GM19035 (cell line): Measurements from ENCODE around the gene SMAP1.

Experiments
- ATAC-seq: cut with Tn5 transposase; IDR thresholded peaks from one replicate; pipeline ENCODE4 v1.9.1; 2021; ENCODE audit not compliant: unreplicated experiment

The SMAP1 gene

DNA sequence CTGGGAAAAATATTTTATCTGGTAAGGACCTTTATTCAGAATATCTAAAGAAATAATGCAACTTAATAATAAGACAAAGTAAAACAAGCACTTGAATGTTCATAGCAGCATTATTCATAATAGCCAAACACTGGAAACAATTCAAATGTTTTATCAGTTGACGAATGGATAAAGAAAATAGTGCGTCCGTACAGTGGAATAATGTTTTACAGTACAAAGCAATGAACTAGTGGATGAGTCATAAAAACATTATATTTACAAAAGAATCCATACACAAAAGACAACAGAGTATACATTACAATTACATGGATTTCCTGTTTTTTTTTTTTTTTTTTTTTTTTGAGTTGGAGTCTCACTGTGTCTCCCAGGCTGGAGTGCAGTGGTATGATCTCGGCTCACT lies 12.7 kb downstream of the SMAP1 start:
- ATAC-seq, result no peak

DNA sequence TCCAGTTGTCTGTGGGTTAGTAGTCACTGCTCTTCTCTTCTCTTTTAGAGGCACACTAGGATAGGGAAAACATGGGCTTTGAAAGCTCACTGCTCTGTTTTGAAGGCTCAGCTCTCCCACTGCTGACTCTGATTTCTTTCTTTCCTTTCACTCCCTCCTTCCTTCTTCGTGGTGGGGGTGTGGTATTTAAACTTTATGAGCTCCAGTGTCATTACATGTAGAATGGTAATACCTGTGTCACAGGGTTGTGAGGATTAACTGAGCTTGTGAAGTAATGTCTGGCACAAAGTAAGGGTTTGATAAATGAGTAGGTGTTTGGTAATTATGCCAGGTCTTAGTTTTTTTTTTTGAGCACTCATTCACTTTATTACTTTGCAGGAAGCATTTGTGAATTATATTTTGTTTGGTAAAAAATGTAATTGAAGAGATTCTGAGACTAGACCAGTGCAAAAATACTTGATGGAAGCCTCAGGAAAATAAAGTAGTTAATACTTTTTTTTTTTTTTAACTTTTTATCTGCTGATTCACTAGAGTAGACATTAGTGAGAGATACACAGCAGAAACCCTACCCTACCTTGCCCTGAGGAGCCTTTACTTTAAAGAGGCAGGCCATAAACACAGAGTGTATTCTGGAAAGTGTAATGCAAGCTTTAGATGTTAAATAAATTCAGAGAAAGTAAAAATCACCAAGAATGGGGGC lies 17.3 kb downstream of the SMAP1 start:
- ATAC-seq, result no peak

DNA sequence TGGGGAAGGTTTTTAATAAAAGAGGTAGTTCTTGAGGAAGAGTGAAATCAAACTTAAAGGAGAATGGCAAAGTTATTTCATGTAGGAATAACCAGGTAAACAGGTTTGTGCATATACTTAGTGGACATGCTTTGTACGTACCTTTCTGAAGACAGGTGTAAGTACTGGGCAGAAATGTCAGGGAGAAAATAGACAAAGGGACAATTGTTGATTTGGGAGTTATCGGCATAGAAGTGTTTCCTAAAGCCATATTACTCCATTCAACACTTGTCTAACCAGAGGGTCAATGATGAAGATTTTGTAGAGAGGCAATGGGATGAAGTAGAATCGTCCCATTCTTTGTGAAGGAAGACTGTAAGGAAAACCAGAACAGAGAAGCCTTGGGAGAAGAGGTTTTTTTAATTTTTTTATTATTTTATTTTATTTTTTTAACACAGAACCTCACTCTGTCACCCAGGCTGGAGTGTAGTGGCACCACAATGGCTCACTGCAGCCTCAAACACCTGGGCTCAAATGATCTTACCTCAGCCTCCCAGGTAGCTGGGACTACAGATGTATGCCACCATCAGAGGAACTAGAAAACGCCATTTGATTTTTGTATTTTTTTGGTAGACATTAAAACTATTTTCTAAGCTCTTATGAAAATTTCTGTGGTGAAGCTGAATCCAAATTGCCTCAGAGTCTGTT lies 18.0 kb downstream of the SMAP1 start:
- ATAC-seq, result no peak

DNA sequence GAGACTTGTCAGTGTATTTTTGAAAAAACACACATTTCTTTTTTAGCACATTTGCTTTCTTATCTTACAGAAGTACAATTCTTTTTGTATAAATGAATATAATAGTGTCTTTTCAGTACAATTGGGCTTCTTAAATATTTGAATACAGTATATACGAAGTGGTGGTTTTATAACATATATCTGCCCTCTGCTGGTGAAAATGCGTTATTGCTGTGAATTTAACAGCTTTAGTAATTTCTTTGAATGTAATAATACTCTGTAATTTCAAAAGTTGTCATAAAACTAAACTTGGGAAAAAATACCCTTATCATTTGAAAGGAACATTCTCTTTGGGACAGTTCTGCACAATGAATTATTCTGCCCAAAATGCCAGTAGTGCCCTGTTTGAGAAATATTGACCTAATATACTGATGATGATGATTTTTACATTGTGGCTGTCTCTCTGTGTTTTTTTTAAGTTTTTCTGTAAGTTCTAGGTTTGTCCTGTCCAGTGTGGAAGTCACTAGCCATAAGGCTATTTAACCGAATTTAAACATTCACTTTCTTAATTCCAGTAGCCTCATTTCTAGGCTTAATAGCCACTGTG lies 19.0 kb downstream of the SMAP1 start:
- ATAC-seq, result peak; percentile 83

DNA sequence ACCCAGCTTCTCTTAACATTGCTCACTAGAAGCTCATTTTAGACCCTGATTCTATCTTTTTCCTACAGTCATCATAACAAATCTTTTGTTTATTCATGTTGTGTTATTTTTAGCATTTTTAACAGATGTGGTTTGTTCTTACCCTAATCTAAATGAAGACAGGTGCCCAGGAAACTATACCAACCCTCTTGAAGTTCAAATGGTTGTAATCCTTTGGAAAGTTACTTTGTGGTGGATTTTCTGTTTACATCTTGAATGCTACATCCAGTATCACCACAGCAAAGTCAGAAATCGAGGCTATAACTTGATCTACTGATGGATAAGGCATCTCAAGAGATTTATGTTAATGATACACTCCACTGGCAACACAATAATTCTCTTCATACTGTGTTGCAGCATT lies 26.2 kb downstream of the SMAP1 start:
- no peak for ATAC-seq

DNA sequence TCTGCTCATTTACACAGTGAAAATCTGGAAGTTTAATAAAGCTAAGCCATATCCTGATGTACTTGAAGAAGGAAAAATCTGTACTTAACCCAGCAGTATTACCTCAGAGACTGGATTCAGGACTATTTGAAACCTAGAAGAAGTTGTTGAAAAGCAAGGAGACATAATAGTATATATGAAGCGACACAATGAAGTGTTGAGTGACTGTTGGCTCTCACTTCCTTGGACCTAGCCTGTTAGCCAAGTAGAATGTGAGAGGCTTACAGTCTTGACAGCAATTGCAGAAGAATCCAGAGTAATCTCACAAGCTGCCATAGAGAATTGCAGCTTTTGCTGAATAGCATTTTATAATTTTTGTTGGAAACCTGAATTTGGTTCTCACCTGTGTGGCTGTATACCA lies 26.7 kb downstream of the SMAP1 start:
- no peak for ATAC-seq

DNA sequence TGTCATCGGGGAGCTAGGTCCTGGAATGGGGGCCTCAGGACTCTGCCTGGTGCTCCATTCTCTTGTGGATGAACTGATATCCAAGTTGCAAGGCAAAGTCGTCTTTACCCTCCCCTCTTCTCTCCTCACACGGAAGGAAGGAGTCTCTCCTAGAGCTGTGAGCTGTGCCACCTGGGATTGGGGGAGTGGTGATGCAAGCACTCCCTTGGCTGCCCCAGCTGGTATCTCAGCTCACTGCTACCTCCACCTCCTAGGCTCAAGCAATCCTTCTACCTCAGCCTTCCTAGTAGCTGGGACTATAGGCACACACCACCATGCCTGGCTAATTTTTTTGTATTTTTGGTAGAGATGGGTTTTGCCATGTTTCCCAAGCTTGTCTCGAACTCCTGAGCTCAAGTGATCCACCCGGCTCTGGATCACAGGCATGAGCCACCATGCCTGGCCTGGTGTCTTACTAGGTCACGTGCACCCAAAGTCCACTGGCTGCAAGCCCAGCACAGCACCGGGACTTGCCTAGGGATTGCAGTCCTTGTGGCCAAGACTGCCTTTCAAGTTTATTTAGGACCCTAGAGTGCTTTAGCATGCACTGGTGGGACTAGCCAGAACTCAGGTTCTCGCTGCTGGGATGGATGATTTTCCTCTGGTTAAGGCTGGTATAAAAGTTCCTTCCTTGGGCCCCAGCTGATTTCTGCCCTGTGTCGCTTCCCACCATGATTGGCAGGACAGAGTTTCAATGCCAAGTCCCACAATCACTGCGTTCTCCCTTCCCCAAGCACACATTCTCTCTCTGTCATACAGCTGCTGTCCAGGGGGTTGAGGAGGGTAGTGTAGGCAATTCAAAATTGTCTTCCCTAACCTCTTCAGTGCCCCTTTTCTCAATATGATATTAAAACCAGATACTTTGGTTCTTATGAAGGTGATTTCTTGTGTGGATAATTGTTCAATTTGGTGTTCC lies 33.5 kb downstream of the SMAP1 start:
- ATAC-seq, result no peak

DNA sequence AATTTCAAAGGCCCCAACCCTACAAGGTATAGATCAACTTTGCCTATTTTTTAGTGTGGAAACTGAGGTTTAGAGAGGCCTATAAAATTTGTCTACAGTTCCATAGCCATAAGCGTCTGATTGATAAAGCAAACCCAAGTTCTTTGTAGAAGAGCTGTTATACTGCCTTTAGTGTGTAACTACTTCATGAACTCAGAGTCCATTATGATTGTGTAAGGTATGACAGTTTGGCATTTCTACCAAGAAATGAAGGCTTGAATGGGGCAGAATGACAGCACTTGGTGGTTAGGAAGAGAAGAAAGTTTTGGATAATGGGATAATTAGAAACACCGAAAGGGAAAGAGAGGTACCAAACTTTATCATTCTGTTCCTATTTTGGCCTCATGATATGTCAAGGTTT lies 38.1 kb downstream of the SMAP1 start:
- ATAC-seq, result no peak

DNA sequence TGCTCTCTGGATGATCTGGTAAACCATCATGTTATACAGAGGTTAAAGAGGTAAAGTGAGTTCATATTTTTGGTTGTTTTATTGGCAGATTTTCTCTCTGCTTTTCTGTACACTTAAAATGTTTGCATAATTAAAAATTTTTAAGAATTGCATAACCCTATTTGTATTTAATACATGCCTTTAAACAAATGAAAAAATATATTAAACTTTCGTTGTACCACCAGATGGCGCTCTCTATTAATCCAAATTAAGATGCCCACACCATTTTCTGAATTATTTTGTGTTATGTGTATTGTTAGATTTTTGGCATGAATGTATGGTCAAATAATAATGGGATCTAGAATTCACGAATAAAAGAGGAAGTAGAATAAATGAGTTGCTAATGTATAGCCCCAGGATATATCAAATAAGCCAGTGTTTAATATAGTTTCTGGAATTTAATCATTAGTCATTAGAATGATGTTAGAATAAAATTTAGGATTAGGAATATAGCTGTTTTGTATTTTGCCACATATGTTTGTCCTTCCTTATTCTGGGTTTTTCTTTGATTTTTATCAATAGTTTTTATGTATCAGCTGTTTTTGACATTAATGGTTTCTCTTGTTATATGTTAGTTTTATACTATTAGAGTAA lies 38.9 kb downstream of the SMAP1 start:
- ATAC-seq, result no peak

DNA sequence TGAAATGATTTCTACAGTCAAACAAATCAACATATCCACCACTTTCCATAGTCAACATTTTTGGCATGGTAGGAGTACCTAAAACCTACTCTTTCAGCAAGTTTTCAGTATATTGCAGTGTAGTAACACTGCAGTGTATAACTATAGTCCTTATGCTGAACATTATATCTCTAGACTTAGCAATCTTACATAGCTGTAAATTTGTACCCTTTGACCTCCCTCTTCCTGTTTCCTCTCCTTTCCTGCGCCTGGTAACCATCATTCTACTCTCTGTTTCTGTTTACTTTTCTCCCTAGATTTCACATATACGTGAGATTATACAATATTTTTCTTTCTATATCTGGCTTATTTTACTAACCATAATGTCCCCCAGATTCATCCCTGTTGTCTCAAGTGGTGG lies 40.2 kb downstream of the SMAP1 start:
- no peak for ATAC-seq

DNA sequence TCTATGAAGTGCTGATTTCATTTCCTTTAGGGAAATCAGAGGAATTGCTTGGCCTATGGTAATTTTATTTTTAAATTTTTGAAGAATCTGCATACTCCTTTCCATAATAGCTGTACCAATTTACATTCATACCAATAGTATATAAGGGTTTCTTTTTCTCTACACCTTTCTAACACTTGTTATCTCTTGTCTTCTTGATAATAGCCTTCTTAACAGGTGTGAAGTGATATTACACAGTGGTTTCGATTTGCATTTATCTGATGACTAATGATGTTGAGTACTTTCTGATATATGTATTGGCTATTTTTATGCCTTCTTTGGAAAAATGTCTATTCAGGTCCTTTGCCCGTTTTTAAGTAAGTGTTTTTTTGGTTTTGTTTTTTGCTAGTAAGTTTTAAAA lies 40.8 kb downstream of the SMAP1 start:
- no peak for ATAC-seq

DNA sequence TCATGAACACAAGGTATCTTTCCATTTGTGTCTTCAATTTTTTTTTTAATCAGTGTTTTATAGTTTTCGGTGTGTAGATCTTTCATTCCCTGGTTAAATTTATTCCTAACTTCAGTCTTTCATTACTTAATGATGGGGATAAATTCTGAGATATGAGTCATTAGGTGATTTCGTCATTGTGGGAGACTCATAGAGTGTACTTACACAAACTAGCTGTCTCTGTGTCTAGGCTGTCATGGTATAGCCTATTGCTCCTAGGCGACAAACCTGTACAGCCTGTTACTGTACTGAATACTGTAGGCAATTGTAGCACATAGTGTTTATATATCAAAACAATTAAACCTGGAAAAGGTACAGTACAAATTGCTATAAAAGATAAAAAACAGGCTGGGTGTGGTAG lies 42.1 kb downstream of the SMAP1 start:
- ATAC-seq, result no peak

DNA sequence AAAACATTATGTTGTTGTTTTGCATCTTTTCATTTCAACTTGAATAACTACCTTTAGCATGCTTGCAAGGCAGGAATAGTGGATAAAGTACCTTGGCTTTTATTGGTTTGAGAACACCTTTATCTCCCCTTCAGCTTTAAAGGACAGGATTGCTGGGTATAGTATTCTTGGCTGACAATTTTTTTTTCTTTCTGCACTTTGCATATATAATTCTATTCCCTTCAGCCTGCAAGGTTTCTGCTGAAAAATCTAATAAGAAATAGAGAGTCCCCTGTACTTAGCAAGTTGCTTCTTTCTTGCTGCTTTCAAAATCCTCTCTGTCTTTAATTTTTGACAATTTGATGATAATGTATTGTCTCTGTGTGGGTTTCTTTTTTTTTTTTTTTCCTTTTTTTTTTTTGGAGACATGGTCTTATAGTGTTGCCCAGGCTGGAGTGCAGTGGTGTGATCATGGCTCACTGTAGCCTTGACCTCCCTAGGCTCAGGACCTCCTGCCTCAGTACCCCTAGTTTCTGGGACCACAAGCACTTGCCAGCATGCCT lies 47.1 kb downstream of the SMAP1 start:
- no peak for ATAC-seq

DNA sequence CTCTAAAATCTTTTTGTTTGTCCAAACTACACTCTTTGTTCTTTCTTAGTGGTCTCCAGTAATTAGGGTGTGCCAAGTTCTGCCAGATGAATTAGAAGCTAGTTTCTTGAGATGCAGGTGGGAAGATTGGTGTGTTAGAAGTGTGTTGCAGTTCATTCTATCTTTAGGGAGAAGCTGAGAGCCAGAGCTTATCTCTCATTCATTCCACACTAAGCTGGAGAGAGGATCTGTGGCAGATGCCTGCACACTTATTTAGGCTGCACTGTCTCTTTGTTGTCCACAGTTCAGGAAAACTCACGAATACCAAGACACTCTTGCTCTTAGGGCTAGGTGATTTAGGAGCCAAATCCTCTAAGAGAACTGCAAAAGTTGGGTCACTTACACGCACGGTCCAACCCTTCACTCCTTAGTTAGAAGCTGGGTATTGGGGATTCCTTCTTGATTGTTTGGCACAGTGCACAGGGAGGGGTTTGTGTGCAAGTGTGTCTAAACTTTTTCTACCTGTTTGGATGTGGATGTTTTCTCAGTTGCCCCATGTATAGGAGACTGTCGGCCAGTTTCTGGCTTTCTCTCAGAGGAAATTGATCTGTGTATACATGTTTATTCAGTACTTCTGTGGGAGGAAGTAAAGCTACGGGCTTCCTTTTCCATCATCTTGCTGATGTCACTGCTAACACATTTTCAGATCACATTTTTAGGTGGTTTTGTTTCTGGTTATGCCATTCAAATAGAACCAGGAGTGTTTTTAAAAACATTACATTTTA lies 49.5 kb downstream of the SMAP1 start:
- no peak for ATAC-seq

DNA sequence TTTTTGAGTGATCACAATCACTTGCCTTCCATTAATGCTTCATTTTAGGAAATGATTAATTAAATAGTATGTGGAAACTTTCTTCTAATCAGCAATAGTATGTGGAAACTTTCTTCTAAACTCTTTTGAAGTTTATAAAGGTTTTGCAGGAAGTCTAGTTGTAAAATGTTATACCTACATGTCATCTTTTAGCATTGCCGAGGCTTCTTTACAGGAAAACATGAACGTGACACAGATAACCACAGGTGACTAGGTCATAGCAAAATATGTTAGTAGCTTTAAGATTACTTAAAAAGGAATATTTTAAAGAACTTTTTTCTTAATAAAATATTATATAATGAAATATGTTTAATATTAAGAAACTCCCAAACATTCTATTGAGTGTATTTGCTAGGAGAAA lies 56.8 kb downstream of the SMAP1 start:
- ATAC-seq, result no peak

DNA sequence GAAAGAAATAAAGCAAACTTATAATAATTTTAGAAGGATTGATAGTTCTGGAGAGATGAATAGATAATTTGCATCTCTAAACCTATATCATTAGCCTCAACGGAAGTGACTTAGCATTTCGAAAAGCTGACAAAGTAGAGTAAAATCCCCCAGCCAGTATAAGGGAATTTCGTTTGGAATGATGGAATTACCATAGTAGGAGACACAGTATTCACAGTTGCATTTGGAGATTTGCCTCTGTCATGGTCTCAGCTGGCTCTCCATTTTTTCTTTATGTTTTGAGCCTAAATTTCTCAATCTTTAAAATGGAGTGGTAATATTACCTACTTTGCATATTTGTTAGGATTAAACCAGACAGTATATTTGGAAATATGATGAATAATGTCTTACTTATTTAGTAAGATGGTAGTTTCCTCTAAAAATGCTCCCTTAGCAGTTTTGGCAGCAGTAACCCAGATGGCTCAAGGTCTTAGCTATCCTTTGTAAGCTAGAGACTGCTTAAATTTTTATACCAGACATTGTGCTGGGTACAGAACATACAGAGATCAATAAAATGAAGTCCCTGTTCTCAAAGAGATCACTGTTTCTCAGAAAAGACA lies 58.2 kb downstream of the SMAP1 start:
- no peak for ATAC-seq

DNA sequence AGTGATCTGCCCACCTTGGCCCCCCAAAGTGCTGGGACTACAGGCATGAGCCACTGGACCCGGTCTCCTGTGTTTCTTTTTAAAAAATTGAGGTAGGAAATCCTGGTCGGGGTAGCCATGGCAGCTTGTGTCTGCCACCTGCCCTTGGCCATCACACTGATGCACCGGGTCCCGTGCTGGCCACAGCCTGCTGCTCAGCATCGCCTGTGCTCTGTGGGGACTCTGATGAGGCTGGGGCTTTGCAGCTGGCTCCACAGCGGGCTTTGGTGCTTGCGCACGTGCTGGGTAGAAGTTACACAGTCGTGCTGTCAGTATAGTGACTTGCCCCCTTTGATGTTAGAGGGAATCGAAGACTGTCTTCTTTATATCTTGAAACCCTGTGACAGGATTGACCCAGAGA lies 66.7 kb downstream of the SMAP1 start:
- no peak for ATAC-seq

DNA sequence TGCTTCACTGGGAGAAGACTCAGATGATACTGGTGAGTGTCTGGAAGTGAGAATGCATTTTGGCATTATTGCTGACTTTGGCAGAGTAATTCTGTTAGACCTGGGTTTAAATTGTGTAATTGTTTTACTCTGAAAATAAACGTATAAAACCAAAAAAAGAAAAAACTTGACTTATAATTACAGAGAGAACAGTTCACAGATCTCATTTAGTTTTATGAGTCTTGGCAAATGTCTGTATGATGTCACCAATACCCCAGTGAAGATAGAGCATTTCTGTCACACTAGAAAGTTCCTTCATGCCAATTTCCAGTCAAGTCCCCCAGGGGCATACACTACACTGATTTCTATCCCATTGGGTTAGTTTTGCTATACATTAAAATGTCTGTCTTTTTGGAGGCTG lies 67.3 kb downstream of the SMAP1 start:
- no peak for ATAC-seq

DNA sequence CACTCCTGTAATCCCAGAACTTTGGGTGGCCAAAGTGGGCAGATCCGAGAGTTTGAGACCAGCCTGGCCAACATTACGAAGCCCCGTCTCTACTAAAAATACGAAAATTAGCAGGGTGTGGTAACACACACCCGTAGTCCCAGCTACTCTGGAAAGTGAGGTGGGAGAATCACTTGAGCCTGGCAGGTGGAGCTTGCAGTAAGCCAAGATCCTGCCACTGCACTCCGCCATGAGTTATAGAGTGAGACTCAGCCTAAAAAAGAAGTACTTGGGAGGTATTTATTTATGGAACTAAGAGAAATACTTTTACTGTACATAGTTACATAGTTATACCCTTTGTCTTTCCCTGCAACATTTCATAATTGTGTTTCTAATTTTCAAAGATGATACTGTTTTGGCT lies 67.8 kb downstream of the SMAP1 start:
- ATAC-seq, result no peak

DNA sequence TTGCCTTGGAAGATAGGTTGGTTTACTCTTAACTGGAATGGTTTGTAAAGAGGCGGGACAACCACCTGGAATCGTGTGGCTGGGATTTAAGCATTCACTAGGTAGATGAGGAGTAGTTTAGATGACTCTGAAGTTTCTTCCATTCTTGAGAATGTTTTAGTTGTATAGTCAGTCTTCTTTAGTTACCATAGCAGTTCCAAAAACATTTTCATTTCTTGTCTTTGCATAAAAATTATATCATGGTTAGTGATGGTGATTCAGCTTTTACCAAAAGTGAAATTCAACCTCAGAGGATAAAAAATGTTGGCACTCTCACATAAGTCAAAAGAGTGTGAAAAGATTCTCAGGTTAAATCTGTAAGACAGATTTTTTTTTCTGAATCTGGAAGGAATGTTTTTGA lies 70.3 kb downstream of the SMAP1 start:
- ATAC-seq, result no peak
